HepG2 (cell line): ENCODE measurements around the gene TIMM17B. TPM values are rescaled to one million over a fixed set of nuclear protein-coding genes. Genes with fewer than 3 reads are reported as not detected.

Experiments
- AGO1 ChIP-seq: fragments of 200-400 bp; formaldehyde crosslinking; IDR thresholded peaks from 2 replicates; pipeline ENCODE4 v1.6.1; 2017; ENCODE audit warnings: mild to moderate bottlenecking, low read depth, low read length, moderate library complexity; ENCODE audit not compliant: poor library complexity, severe bottlenecking
- BCL6 ChIP-seq: IDR thresholded peaks from 2 replicates; pipeline ENCODE4 v1.6.1; 2016; ENCODE audit warnings: missing genetic modification reagents, missing compliant biosample characterization
- CEBPB ChIP-seq: IDR thresholded peaks from 2 replicates; pipeline ENCODE4 v1.6.1; 2011; ENCODE audit warnings: low read depth, low read length, improper control_type of control experiment, borderline replicate concordance
- HOXA3 ChIP-seq: sonication (generic); formaldehyde crosslinking; IDR thresholded peaks from 2 replicates; pipeline ENCODE4 v1.5.0; 2020; ENCODE audit warnings: missing genetic modification reagents
- HOXA5 ChIP-seq: sonication (generic); formaldehyde crosslinking; IDR thresholded peaks from 2 replicates; pipeline ENCODE4 v1.4.0; 2020; ENCODE audit warnings: missing genetic modification reagents
- NAIF1 ChIP-seq: sonication (generic); formaldehyde crosslinking; IDR thresholded peaks from 2 replicates; pipeline ENCODE4 v1.5.0; 2020; ENCODE audit warnings: mild to moderate bottlenecking, missing genetic modification reagents, borderline replicate concordance
- NR2F1 ChIP-seq, 2 experiments: fragments of 450-650 bp in 1 of 2; formaldehyde crosslinking in 1 of 2; IDR thresholded peaks; 2 replicates each; pipeline versions ENCODE4 v1.5.0 to v1.6.1; 2016 to 2020; ENCODE audit warnings: mild to moderate bottlenecking in 1 of 2, missing compliant biosample characterization in 1 of 2, missing genetic modification reagents in 1 of 2, moderate library complexity in 1 of 2
- REPIN1 ChIP-seq: sonication (generic); formaldehyde crosslinking; IDR thresholded peaks from 2 replicates; pipeline ENCODE4 v1.8.0; 2022; ENCODE audit warnings: missing genetic modification reagents, low read depth, mild to moderate bottlenecking, borderline replicate concordance
- RFX1 ChIP-seq: fragments of 450-650 bp; IDR thresholded peaks from 2 replicates; pipeline ENCODE4 v1.6.1; 2017
- SIN3A ChIP-seq: IDR thresholded peaks from 2 replicates; pipeline ENCODE4 v1.6.1; 2011; ENCODE audit warnings: low read depth, mild to moderate bottlenecking, control low read depth, low read length, borderline replicate concordance
- SMARCC2 ChIP-seq: fragments of 450-650 bp; IDR thresholded peaks from 2 replicates; pipeline ENCODE4 v1.6.1; 2017; ENCODE audit warnings: antibody characterized with exemption, mild to moderate bottlenecking
- SOX6 ChIP-seq, 2 experiments: fragments of 450-650 bp in 1 of 2; sonication (generic) in 1 of 2; formaldehyde crosslinking in 1 of 2; IDR thresholded peaks; 2 replicates each; pipeline versions ENCODE4 v1.4.0 to v1.6.1; 2017 to 2020; ENCODE audit warnings: antibody characterized with exemption in 1 of 2, mild to moderate bottlenecking in 1 of 2, missing genetic modification reagents in 1 of 2
- TCF12 ChIP-seq, 2 experiments: fragments of 450-650 bp in 1 of 2; sonication (generic) in 1 of 2; formaldehyde crosslinking in 1 of 2; IDR thresholded peaks; 2 replicates each; pipeline versions ENCODE4 v1.6.1 to v1.8.0; 2017 to 2022; ENCODE audit warnings: antibody characterized with exemption in 1 of 2, mild to moderate bottlenecking in 1 of 2, missing genetic modification reagents in 1 of 2, moderate library complexity in 1 of 2
- ZFYVE20 ChIP-seq: sonication (generic); formaldehyde crosslinking; IDR thresholded peaks from 2 replicates; pipeline ENCODE4 v1.8.0; 2023; ENCODE audit warnings: low read depth, mild to moderate bottlenecking, moderate library complexity, missing genetic modification reagents, borderline replicate concordance
- ZNF124 ChIP-seq: sonication (generic); formaldehyde crosslinking; IDR thresholded peaks from 2 replicates; pipeline ENCODE4 v1.4.0; 2020; ENCODE audit warnings: missing genetic modification reagents
- ZNF292 ChIP-seq: sonication (generic); formaldehyde crosslinking; IDR thresholded peaks from 2 replicates; pipeline ENCODE4 v1.8.1; 2022; ENCODE audit warnings: mild to moderate bottlenecking, low read depth, missing genetic modification reagents, borderline replicate concordance
- ZNF614 ChIP-seq: IDR thresholded peaks from 2 replicates; pipeline ENCODE4 v1.6.1; 2018; ENCODE audit warnings: missing biosample characterization, missing genetic modification reagents, inconsistent platforms, borderline replicate concordance
- polyA plus RNA-seq, 8 experiments: library from polyadenylated mRNA; depleted of rRNA in 3 of 8; stranded (reverse) in 7 of 8; unstranded in 1 of 8; fragments of >200 nt; fragmentation: Illumina TruSeq in 4 of 8; extraction: Trizol in 4 of 8; gene quantifications; 2 replicates each; pipeline versions ENCODE4 v1.2.1 to v1.2.3, GENCODE V29; 2011 to 2016; ENCODE audit warnings: low read depth in 4 of 8, missing spikeins in 1 of 8, mixed read lengths in 1 of 8; ENCODE audit not compliant: insufficient read depth in 1 of 8
- total RNA-seq, 5 experiments: library from RNA; depleted of rRNA; stranded (reverse); fragments of >200 nt; fragmentation: Illumina TruSeq; extraction: Trizol; gene quantifications; 2 replicates each; pipeline ENCODE4 v1.2.3, GENCODE V29; 2016; ENCODE audit warnings: low read depth in 1 of 5
- TF ChIP-seq, protein P1 (sequence below): sonication (generic); formaldehyde crosslinking; IDR thresholded peaks from 2 replicates; pipeline ENCODE4 v1.8.0; 2022; ENCODE audit warnings: mild to moderate bottlenecking, missing genetic modification reagents; ENCODE audit not compliant: insufficient replicate concordance
- TF ChIP-seq, protein P2 (sequence below): IDR thresholded peaks from 2 replicates; pipeline ENCODE4 v1.6.1; 2018; ENCODE audit warnings: missing genetic modification reagents, mild to moderate bottlenecking, missing compliant biosample characterization
- TF ChIP-seq, protein P3 (sequence below): sonication (generic); formaldehyde crosslinking; IDR thresholded peaks from 2 replicates; pipeline ENCODE4 v1.5.1; 2020; ENCODE audit warnings: mild to moderate bottlenecking, missing genetic modification reagents, moderate library complexity

The TIMM17B gene
- total and polyA plus RNA-seq, 2 of the 13 experiments (the other 11 are each of a cell fraction or from before 2014, with no cell fraction given): 56.0 to 72.5 TPM

DNA sequence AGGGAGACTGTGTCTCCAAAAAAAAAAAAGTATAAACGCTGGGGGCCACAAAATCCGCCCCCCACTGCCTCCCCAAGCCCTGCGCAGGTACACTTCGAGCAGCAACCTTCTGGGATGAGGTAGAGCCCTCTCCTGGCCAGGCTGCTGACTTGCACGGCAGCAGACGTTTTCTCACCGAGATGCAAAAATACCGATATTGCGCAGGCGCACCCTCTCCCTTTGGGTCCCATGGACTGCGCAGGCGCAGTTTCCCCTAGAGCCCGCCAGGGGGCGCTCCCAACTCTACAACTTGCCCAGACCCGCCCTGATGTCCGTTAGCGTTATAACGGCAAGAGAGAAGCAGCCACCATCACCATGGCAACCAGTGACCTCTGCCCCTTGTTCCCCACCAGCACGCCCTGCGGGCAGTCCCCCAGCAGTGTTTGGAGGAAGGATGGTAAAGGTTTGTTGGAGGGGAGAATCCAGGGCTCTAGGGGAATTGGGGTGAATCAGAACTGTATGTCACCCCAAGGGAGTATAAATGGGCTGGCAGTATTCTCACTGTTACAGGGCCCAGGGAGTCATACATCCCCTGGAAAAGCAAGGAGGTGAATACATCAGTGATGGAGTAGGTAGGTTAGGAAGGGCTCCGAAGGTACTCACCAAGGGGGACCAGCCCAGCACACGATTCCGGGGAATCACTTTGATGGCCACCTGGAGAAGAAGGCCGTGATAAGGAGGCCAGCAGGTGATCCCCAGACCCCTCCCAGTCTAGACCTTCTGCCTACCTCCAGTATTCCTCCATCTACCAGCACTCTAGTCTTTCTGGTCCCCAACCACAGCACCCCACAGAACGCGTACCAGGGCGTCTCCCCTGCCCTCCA is 19.8 kb upstream of the TIMM17B start (continued):
- TF ChIP-seq ZNF292: no peak
- no peak for TF ChIP-seq CEBPB
- peak; percentile 61 to 81 for TF ChIP-seq NR2F1 (CRISPR knock-in tag; IDR thresholded peaks at IDR 0.05)
- TF ChIP-seq ZFYVE20 (CRISPR knock-in tag): no peak
- TF ChIP-seq, protein P1, sequence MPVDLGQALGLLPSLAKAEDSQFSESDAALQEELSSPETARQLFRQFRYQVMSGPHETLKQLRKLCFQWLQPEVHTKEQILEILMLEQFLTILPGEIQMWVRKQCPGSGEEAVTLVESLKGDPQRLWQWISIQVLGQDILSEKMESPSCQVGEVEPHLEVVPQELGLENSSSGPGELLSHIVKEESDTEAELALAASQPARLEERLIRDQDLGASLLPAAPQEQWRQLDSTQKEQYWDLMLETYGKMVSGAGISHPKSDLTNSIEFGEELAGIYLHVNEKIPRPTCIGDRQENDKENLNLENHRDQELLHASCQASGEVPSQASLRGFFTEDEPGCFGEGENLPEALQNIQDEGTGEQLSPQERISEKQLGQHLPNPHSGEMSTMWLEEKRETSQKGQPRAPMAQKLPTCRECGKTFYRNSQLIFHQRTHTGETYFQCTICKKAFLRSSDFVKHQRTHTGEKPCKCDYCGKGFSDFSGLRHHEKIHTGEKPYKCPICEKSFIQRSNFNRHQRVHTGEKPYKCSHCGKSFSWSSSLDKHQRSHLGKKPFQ (CRISPR knock-in tag): no peak
- TF ChIP-seq ZNF614 (CRISPR knock-in tag): no peak
- TF ChIP-seq, protein P2, sequence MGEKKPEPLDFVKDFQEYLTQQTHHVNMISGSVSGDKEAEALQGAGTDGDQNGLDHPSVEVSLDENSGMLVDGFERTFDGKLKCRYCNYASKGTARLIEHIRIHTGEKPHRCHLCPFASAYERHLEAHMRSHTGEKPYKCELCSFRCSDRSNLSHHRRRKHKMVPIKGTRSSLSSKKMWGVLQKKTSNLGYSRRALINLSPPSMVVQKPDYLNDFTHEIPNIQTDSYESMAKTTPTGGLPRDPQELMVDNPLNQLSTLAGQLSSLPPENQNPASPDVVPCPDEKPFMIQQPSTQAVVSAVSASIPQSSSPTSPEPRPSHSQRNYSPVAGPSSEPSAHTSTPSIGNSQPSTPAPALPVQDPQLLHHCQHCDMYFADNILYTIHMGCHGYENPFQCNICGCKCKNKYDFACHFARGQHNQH: peak; percentile 50; the same call in 1 of the 2 replicates
- TF ChIP-seq HOXA5: 0 out of 2 replicates have a peak, but pooled peaks have one; percentile 36
- no peak for TF ChIP-seq HOXA3 (CRISPR knock-in tag)
- TF ChIP-seq SMARCC2: no peak
- TF ChIP-seq NAIF1 (CRISPR knock-in tag): no peak
- no peak for TF ChIP-seq TCF12 (IDR thresholded peaks at IDR 0.05)
- TF ChIP-seq TCF12 (CRISPR knock-in tag; IDR thresholded peaks at IDR 0.05): no peak
- TF ChIP-seq, protein P3, sequence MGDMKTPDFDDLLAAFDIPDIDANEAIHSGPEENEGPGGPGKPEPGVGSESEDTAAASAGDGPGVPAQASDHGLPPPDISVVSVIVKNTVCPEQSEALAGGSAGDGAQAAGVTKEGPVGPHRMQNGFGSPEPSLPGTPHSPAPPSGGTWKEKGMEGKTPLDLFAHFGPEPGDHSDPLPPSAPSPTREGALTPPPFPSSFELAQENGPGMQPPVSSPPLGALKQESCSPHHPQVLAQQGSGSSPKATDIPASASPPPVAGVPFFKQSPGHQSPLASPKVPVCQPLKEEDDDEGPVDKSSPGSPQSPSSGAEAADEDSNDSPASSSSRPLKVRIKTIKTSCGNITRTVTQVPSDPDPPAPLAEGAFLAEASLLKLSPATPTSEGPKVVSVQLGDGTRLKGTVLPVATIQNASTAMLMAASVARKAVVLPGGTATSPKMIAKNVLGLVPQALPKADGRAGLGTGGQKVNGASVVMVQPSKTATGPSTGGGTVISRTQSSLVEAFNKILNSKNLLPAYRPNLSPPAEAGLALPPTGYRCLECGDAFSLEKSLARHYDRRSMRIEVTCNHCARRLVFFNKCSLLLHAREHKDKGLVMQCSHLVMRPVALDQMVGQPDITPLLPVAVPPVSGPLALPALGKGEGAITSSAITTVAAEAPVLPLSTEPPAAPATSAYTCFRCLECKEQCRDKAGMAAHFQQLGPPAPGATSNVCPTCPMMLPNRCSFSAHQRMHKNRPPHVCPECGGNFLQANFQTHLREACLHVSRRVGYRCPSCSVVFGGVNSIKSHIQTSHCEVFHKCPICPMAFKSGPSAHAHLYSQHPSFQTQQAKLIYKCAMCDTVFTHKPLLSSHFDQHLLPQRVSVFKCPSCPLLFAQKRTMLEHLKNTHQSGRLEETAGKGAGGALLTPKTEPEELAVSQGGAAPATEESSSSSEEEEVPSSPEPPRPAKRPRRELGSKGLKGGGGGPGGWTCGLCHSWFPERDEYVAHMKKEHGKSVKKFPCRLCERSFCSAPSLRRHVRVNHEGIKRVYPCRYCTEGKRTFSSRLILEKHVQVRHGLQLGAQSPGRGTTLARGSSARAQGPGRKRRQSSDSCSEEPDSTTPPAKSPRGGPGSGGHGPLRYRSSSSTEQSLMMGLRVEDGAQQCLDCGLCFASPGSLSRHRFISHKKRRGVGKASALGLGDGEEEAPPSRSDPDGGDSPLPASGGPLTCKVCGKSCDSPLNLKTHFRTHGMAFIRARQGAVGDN (CRISPR knock-in tag): peak; percentile 55
- TF ChIP-seq SIN3A: peak; percentile 65; the same call in 1 of the 2 replicates
- TF ChIP-seq REPIN1: no peak
- TF ChIP-seq BCL6 (CRISPR knock-in tag): no peak
- TF ChIP-seq AGO1: no peak
- no peak for TF ChIP-seq ZNF124
- TF ChIP-seq SOX6 (IDR thresholded peaks at IDR 0.05): no peak
- peak; percentile 24; the same call in 1 of the 2 replicates for TF ChIP-seq SOX6 (CRISPR knock-in tag; IDR thresholded peaks at IDR 0.05)
- peak; percentile 83 for TF ChIP-seq RFX1
